D721Med (cell line): ENCODE measurements around the gene SUPT7L.

Experiments used
- DNase-seq: peaks from one replicate; pipeline ENCODE4 v3.0.0; 2011; ENCODE audit warnings: low spot score; ENCODE audit not compliant: insufficient read length
- FAIRE-seq: peaks from 2 replicates; lab custom pipeline; 2011; peaks lifted over from hg19 to GRCh38; lab: Jason Lieb, UNC
- TF ChIP-seq, protein P1 (sequence below): IDR thresholded peaks from 2 replicates; pipeline ENCODE4 v1.5.1; 2012; ENCODE audit warnings: mild to moderate bottlenecking, control low read depth; ENCODE audit not compliant: insufficient read depth; ENCODE audit errors: missing control alignments

SUPT7L gene

DNA sequence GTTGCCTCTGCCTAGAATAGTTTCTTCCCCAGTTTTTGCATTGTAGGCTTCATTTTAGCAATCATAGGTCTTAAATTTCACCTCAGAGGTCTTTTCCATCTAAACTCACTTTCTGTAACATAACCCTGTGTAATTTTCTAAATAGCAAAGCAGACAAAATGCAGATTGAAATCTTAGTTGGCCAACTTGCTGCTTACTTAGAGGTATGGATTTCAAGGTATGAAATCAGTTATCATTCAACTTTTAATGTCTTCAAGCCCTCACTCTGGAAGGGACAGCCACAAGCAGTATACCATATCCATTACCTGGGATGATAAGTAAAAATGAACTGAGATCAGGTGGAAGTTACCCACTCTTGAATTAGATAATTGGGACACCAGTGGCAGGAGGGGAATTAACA is 38.5 kb downstream of the SUPT7L start:
- TF ChIP-seq, protein P1, sequence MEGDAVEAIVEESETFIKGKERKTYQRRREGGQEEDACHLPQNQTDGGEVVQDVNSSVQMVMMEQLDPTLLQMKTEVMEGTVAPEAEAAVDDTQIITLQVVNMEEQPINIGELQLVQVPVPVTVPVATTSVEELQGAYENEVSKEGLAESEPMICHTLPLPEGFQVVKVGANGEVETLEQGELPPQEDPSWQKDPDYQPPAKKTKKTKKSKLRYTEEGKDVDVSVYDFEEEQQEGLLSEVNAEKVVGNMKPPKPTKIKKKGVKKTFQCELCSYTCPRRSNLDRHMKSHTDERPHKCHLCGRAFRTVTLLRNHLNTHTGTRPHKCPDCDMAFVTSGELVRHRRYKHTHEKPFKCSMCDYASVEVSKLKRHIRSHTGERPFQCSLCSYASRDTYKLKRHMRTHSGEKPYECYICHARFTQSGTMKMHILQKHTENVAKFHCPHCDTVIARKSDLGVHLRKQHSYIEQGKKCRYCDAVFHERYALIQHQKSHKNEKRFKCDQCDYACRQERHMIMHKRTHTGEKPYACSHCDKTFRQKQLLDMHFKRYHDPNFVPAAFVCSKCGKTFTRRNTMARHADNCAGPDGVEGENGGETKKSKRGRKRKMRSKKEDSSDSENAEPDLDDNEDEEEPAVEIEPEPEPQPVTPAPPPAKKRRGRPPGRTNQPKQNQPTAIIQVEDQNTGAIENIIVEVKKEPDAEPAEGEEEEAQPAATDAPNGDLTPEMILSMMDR: no peak
- FAIRE-seq (no peak), DNase-seq (no peak)

DNA sequence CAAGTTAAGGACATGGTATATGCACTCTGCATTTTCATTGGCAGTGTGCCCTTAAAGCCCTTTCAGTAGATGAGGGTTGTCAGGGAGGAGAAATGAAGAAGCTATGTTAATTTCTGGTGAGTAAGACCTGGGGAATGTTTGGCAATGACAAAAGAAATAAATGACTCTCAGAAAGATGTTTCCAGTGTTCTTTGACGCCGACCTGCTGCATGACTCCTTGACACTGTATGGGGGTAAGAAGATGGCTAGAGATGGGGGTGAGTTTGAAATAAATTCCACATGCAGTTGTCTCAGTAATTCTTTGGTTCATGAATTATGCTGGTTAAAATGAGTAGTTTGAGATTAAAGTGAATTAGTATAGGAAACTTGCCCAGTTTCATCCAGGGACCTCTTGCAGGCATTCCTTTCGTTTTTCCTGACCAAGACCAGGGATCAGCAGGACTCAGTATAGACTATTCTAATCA is 40.5 kb downstream of the SUPT7L start:
- DNase-seq (no peak), FAIRE-seq (no peak)
- TF ChIP-seq, protein P1: no peak

DNA sequence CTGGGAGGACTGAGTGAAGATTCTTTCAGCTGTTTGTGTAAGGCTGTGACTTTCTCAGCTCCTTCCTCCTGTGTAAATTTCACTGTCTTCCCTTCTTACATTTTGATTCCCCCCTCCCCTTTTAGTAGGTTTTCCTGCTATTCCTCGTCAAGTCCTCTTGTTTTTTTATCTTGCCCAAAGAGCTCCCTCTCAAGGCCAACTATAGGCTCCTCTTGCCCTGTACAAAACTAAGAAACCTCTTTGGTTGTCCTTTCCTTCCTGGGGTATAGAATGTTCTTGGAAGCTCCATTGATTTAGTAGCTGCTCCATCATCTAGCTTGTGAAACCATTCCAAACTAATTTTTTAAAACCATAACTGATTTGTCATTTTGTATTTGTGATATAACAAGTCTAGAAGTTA is 41.9 kb downstream of the SUPT7L start:
- no peak for FAIRE-seq
- DNase-seq: no peak
- TF ChIP-seq, protein P1: peak; percentile 17

DNA sequence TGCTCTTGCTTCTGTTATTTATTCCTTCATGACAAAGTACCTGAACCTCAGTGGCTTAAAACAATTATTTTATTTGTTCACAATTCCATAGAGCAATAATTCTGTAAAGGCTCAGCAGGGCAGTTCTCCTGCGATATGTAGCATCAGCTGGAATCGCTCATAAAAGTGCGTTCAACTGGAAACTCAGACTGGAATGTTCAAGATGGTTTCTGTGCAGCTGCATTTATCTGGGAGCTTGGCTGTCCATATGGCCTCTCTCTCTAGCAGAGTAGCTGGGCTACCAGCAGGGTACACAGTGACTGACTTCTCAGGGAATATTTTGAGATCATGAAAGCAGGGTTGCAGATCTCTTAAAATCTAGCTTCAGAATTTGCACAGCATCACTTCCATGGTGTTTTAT is 48.1 kb downstream of the SUPT7L start:
- DNase-seq: no peak

DNA sequence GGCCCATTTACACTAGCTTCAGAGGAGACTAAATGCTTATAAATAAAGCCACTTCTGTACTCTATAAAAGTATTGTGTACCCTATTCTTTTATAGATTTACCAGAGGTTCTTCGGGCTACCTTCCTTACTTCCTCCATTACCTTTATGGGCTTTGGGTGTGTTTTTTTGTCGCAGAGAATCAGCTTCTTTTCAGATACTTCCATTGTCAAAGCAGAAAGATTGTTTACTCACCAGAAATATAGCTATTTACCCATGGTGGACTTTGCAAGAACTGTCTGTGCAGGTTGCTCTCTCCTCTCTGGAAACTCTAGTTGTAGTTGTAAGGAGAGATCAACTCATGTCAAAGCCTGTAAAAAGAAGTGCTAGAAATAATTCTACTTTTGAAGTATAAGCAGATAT is 49.4 kb downstream of the SUPT7L start:
- no peak for FAIRE-seq
- DNase-seq: no peak

More for the DNA sequence above, 48.1 kb downstream of the SUPT7L start:
- no peak for FAIRE-seq
- TF ChIP-seq, protein P1: no peak

DNA sequence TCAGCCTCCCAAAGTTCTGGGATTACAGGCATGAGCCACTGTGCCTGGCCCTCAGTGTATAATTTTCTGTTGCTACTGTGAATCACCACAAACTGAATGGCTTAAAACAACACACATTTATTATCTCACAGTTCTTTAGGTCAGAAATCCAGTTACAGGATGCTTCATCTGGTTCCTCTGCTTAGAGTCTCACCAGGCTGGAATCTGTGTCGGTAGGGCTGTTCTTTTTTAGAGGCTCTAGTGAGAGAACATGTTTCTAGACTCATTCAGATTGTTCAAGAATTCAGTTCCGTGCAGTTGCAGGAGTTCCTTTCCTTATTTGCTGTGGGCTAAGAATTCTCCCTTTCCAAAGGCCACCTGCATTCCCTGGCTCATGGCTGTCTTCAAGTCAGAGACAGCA is 56.8 kb downstream of the SUPT7L start:
- DNase-seq: no peak
- TF ChIP-seq, protein P1: no peak
- no peak for FAIRE-seq

More for the DNA sequence above, 49.4 kb downstream of the SUPT7L start:
- TF ChIP-seq, protein P1: no peak
